Inflammatory macrophage (primary cell): ENCODE measurements around the gene FGFRL1.
"Not testable (repeated sequence)": the region's sequence is repeated elsewhere in the genome, so short reads cannot be mapped to it uniquely, and the experiment has no call there.

ENCODE experiments used
- DNase-seq, 2 donors: peaks; one replicate each; pipeline ENCODE4 v3.0.0-alpha.2; 2020 to 2022

Gene FGFRL1

GRCh38 chr4:973431-974397 lies 37.7 kb upstream of the FGFRL1 start, which contains the start of gene DGKQ:
Gene DGKQ, minus strand, starts transcription at chr4:973569. Its CDS starts 87 bp downstream, at chr4:973482.
- DNase-seq: peak; percentile 92 to 95

GRCh38 chr4:974668-975067 lies 36.8 kb upstream of the FGFRL1 start:
- DNase-seq: no peak

GRCh38 chr4:976016-976415 lies 35.4 kb upstream of the FGFRL1 start:
- not testable (repeated sequence) for DNase-seq

- peak; percentile 86 to 88 for DNase-seq
These were observed 32.3 kb upstream of the FGFRL1 start for GRCh38 chr4:978957-979701.

GRCh38 chr4:982291-982690 lies 29.1 kb upstream of the FGFRL1 start:
- DNase-seq: no peak

- no peak for DNase-seq
These were observed 28.6 kb upstream of the FGFRL1 start for GRCh38 chr4:982814-983213.

- DNase-seq: no peak
These were observed 26.9 kb upstream of the FGFRL1 start for GRCh38 chr4:984336-985054.

- DNase-seq: peak; percentile 62 to 74
These were observed 26.1 kb upstream of the FGFRL1 start for GRCh38 chr4:985123-985830.

GRCh38 chr4:986428-986878 lies 25.0 kb upstream of the FGFRL1 start:
- DNase-seq: no peak

GRCh38 chr4:986879-987623 lies 24.4 kb upstream of the FGFRL1 start, which contains the start of gene IDUA:
Gene IDUA, plus strand, starts transcription at chr4:987044. Its CDS starts 41 bp downstream, at chr4:987085.
- peak; percentile 81 to 87 for DNase-seq

GRCh38 chr4:987624-988513 lies 23.6 kb upstream of the FGFRL1 start:
- DNase-seq: no peak

GRCh38 chr4:988726-989721 lies 22.4 kb upstream of the FGFRL1 start:
- DNase-seq: no peak

- no peak for DNase-seq
These were observed 21.5 kb upstream of the FGFRL1 start for GRCh38 chr4:989722-990471.

- no peak for DNase-seq
These were observed 20.6 kb upstream of the FGFRL1 start for GRCh38 chr4:990746-991367.

GRCh38 chr4:991451-992296 lies 19.8 kb upstream of the FGFRL1 start:
- no peak for DNase-seq

- no peak for DNase-seq
These were observed 18.9 kb upstream of the FGFRL1 start for GRCh38 chr4:992297-993110.
